Spleen (tissue), 7 donors: ENCODE measurements around the gene HMGB1.

ENCODE experiments used
- CTCF ChIP-seq, 11 experiments: fragments of 200-600 bp in 7 of 11; fragments of 450-650 bp in 4 of 11; sonication (generic) in 4 of 11; IDR thresholded peaks in 8 of 11; conservative IDR thresholded peaks in 3 of 11; 1 replicate in 7 of 11; 2 replicates in 4 of 11; pipeline versions ENCODE4 v1.4.0 to v1.8.0; 2016 to 2021; ENCODE audit warnings: antibody characterized with exemption in 11 of 11, inconsistent platforms in 4 of 11, mild to moderate bottlenecking in 1 of 11
- POLR2A ChIP-seq, 3 donors: fragments of 450-650 bp; IDR thresholded peaks; one replicate each; pipeline ENCODE4 v1.5.1; 2017; ENCODE audit warnings: antibody characterized with exemption in 3 of 3, mild to moderate bottlenecking in 1 of 3
- donor health status: DM: no; HTN: no; CAD: no; lungs with moderate emphysema.
- donor health status: DM: no; HTN: no; CAD: no.
- donor health status: DM: no; HTN: no; CAD: no.

GRCh38 chr13:30429235-30429634 is 36.5 kb downstream of the HMGB1 start:
- TF ChIP-seq CTCF (IDR thresholded peaks at IDR 0.05 in 8 of 11, conservative IDR thresholded peaks at IDR 0.05 in 3 of 11) (no peak), POLR2A (IDR thresholded peaks at IDR 0.05) (no peak)
